HG03097 (cell line): Measurements from ENCODE around the gene ZNF483.
"Not testable (repeated sequence)": the region's sequence is repeated elsewhere in the genome, so short reads cannot be mapped to it uniquely, and the experiment has no call there.

ENCODE experiments used
- ATAC-seq: cut with Tn5 transposase; IDR thresholded peaks from one replicate; pipeline ENCODE4 v1.9.1; 2021; ENCODE audit not compliant: unreplicated experiment, low FRiP score

ZNF483 gene

DNA sequence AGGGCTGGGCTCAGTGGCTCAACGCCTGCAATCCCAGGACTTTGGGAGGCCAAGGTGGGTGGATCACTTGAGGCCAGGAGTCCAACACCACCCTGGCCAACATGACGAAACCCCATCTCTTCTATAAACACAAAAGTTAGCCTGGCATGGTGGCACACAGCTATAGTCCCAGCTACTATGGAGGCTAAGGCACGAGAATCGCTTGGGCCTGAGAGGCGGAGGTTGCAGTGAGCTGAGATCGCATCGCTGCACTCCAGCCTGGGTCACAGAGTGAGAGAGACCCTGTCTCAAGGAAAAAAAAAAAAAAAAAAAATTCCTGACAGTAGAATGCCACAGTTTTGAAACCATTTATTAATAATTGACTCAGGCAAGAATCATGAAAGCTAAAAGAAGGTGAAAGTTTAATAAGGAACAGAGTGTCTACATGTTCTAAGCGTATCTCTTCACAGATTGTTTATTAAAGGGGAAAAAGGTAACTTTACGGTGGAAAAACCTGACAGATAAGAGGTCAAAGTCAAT lies 80.1 kb downstream of the ZNF483 start:
- ATAC-seq = no peak

DNA sequence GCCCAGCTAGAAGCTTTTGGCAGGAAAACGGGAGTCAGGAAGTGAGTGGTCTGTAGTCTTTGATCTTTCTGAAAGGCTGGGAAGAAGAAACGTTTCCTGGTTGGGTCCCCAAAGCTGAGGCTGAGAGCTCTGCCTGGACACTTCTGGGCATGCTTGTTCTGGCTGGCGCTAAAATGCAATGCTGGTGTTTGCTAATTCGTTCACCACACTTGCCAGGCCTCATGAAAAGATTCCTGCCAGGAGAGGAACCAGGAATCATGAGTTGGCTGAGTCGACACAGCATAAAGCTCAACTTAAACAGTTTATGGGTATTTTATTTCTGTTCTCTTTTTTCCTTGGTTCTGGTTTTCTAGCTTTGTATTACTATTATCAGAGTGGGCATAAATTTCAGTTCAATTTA lies 85.2 kb downstream of the ZNF483 start:
- no peak for ATAC-seq

DNA sequence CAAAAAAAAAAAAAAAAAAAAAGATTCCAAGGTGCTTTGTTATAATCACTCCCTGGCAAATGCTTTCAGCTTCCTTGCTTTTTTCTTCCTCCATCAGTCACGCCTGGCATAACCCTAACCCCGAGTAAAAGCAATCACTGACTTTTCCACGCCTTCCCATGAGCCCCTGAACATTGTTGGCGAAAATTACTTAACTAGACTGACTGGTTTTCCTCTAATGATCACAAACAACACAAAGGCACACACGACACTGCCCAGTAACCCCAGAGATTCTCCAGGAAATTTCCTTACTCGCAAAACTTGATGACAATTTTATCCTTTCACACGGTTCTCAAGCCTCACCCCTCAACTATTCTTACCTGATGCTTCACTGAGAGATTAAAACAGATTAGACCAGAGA lies 85.9 kb downstream of the ZNF483 start:
- ATAC-seq = no peak

DNA sequence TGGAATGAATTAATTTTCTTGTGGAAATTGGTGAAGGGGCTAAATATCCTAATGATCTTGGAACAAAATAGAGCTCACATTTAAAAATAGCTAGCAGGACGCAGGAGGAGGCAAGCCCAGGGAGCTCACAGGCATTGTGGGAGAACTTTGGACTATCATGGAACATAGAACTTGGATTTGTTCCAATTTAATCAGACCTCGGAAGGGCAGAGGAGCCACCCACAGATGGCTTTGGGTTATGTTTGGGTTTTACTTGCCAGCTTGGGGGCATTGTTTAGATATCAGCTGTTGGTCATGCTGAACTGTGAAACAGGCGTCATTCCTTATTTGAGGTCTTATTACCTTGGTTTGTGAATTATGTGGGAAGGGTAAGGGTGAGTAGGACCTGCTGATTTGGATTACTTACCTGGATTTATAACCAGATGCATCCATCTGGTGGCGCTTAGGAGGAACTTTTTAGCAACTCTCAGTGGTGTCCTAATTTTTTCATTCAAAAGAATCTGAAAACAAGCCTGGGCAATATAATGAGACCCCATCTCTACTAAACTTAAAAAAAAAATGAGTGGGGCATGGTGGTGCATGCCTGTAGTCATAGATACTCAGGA lies 88.6 kb downstream of the ZNF483 start:
- ATAC-seq = no peak

DNA sequence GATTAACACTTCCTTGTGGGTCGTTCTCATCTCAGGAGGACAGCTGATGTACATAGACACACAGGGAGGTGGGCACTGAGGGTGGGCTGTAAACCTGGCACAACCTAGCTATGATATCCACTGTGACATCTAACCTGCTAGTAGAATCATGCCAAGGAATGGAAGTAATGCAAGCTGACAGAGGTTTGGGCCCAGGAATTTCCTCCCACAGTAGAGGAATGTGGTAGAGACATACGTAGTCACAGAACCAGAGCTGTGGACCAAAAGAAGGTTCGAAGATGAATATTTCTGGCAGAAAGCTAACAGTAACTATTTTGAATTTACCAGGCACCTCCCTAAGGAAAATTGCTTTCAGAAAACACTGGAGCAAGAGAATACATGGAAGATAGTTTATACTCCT lies 90.9 kb downstream of the ZNF483 start:
- no peak for ATAC-seq

DNA sequence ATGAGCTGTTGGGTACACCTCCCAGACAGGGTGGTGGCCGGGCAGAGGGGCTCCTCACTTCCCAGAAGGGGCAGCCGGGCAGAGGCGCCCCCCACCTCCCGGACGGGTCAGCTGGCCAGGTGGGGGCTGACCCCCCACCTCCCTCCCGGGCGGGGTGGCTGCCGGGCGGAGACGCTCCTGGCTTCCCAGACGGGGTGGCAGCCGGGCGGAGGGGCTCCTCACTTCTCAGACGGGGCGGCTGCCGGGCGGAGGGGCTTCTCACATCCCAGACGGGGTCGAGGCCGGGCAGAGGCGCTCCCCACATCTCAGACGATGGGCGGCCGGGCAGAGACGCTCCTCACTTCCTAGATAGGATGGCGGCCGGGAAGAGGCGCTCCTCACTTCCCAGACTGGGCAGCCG lies 92.4 kb downstream of the ZNF483 start:
- ATAC-seq = not testable (repeated sequence)

DNA sequence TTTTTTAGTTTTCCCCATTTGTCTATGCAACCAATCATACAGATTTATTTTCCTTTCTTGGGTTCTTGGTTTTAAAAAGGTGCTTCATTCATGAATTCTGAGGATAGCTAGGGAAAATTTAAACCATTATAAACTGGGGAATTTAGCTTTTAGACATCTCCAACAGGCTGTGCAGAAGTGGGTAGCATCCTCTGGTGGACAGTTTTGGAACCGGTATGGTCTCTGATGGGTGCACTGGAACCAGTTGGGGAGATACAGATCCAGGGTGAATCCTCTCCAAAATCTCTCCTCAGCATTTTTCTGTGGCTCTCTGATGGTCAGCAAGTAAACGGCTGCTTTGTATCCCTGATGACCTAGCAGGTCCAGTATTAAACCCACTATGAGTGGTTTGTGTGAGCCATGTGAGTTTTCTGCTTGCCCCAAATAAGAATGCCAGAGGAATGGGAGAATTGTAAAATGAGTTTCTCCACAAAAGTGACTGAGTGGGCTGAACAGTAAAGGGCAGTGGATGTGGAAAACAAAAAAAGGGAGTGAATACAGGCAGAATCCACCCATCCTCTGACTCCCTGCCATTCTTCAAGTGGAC lies 97.0 kb downstream of the ZNF483 start:
- no peak for ATAC-seq

DNA sequence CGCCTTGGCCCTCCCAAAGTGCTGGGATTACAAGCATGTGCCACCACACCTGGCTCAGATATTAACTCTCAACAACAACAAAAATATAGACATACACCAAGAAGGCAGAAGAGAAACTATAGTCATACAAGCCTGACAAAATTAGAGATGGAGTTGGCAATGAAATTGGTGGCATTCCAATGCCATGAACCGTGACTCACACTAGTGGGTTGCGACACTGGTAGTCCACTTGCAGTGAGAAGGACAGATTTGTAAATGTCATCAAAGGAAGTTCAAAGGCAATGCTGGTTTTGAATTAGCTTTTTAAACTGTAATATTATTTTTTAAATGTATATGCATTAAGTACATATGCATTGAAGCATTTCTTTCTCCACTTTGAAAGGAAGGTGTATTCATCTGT lies 97.6 kb downstream of the ZNF483 start:
- no peak for ATAC-seq
